HCT116 (cell line): Measurements from ENCODE around the gene LSP1. TPM values are rescaled to one million over a fixed set of nuclear protein-coding genes. Genes with fewer than 3 reads are reported as not detected.

ENCODE experiments used
- ATAC-seq: fragments of 200-7000 bp; cut with Tn5 transposase; 2 replicates; pipeline ENCODE4 v1.9.1; 2020; ENCODE audit warnings: mild to moderate bottlenecking, moderate library complexity
- BruUV-seq: library from RNA; stranded (reverse); fragments of 400-500 nt; replicated peaks from 2 replicates; lab custom pipeline; 2021; lab: Mats Ljungman, UMichigan
- CTCF ChIA-PET: fragments of 300-600 bp; sonication (Branson Sonifier 250); formaldehyde crosslinking; loops from one replicate; lab custom pipeline; 2021; ENCODE audit warnings: antibody characterized with exemption; lab: Charles Lee
- POLR2A ChIA-PET: fragments of 300-600, 350-600 bp; sonication (Branson Sonifier 250); formaldehyde crosslinking; loops from one replicate; lab custom pipeline; 2021; ENCODE audit warnings: antibody characterized with exemption; lab: Charles Lee
- RAD21 ChIA-PET, 2 experiments: fragments of 300-600 bp; sonication (Branson Sonifier 250); formaldehyde crosslinking; loops; one replicate each; lab custom pipeline; 2023; ENCODE audit warnings: low total read pairs in 2 of 2; ENCODE audit not compliant: uncharacterized antibody in 2 of 2, unreplicated experiment in 2 of 2, low non-redundant PET in 1 of 2; lab: Charles Lee
- DNase-seq: peaks from one replicate; pipeline ENCODE4 v3.0.0-alpha.2; 2010; ENCODE audit warnings: low read depth, low spot score
- H2AFZ ChIP-seq: fragments of 200-600 bp; shearing (Covaris generic), sonication (generic); 2 replicates; pipeline ENCODE4 v1.6.1; 2017; ENCODE audit warnings: low read depth, mixed run types, mixed read lengths, antibody characterized with exemption, low read length; ENCODE audit not compliant: poor library complexity, severe bottlenecking
- H3K27ac ChIP-seq: 2 replicates; pipeline ENCODE4 v1.5.1; 2012; ENCODE audit warnings: low read depth, low read length
- H3K27me3 ChIP-seq: fragments of 200-600 bp; sonication (generic); 2 replicates; pipeline ENCODE4 v1.6.1; 2016; ENCODE audit warnings: mixed run types, low read length, mixed read lengths; ENCODE audit not compliant: insufficient read depth
- H3K36me3 ChIP-seq, 2 experiments: fragments of 200-500 bp in 1 of 2; fragments of 200-600 bp in 1 of 2; sonication (Bioruptor generic) in 1 of 2; sonication (generic) in 1 of 2; 2 replicates each; pipeline versions ENCODE4 v1.5.1 to v1.6.1; 2014 to 2016; ENCODE audit warnings: low read length in 2 of 2, inconsistent platforms in 1 of 2, mixed read lengths in 1 of 2, mixed run types in 1 of 2; ENCODE audit not compliant: insufficient read depth in 2 of 2, control insufficient read depth in 1 of 2
- H3K4me1 ChIP-seq, 2 experiments: fragments of 200-600 bp in 1 of 2; sonication (generic) in 1 of 2; 2 replicates each; pipeline versions ENCODE4 v1.5.1 to v1.6.1; 2012 to 2017; ENCODE audit warnings: low read length in 2 of 2, inconsistent platforms in 1 of 2, mild to moderate bottlenecking in 1 of 2, mixed read lengths in 1 of 2, mixed run types in 1 of 2, moderate library complexity in 1 of 2; ENCODE audit not compliant: insufficient read depth in 2 of 2, control insufficient read depth in 1 of 2
- H3K4me2 ChIP-seq: fragments of 200-600 bp; sonication (generic); 2 replicates; pipeline ENCODE4 v1.6.1; 2017; ENCODE audit warnings: mixed run types, low read length, mixed read lengths
- H3K4me3 ChIP-seq, 2 experiments: fragments of 200-600 bp in 1 of 2; sonication (generic) in 1 of 2; replicated peaks in 1 of 2; 2 replicates each; pipeline ENCODE4 v1.5.1; 2011 to 2016; ENCODE audit warnings: low read length in 2 of 2, control low read depth in 1 of 2, low read depth in 1 of 2, mild to moderate bottlenecking in 1 of 2, mixed read lengths in 1 of 2, mixed run types in 1 of 2
- H3K79me2 ChIP-seq: fragments of 200-600 bp; sonication (generic); 2 replicates; pipeline ENCODE4 v1.6.1; 2017; ENCODE audit warnings: mild to moderate bottlenecking, mixed run types, low read length, moderate library complexity, mixed read lengths; ENCODE audit not compliant: insufficient read depth
- H3K9ac ChIP-seq: fragments of 200-600 bp; sonication (generic); 2 replicates; pipeline ENCODE4 v1.6.1; 2016; ENCODE audit warnings: low read length, mixed read lengths
- H3K9me2 ChIP-seq: fragments of 200-600 bp; sonication (generic), shearing (Covaris generic); 2 replicates; pipeline ENCODE4 v1.6.1; 2017; ENCODE audit warnings: mixed run types, mild to moderate bottlenecking, moderate library complexity; ENCODE audit not compliant: insufficient read depth
- H3K9me3 ChIP-seq, 2 experiments: fragments of 200-500 bp in 1 of 2; fragments of 200-600 bp in 1 of 2; sonication (Bioruptor generic) in 1 of 2; sonication (generic) in 1 of 2; 2 replicates each; pipeline ENCODE4 v1.6.1; 2014 to 2017; ENCODE audit warnings: low read length in 2 of 2, mixed read lengths in 2 of 2, inconsistent platforms in 1 of 2, low read depth in 1 of 2, mild to moderate bottlenecking in 1 of 2, mixed run types in 1 of 2, moderate library complexity in 1 of 2; ENCODE audit not compliant: control insufficient read depth in 1 of 2, insufficient read depth in 1 of 2
- H4K20me1 ChIP-seq: fragments of 200-600 bp; sonication (generic), shearing (Covaris generic); 2 replicates; pipeline ENCODE4 v1.6.1; 2017; ENCODE audit warnings: mixed run types, mild to moderate bottlenecking, moderate library complexity; ENCODE audit not compliant: insufficient read depth
- CBX3 ChIP-seq: IDR thresholded peaks from 2 replicates; pipeline ENCODE4 v1.6.1; 2012; ENCODE audit warnings: low read depth
- CEBPB ChIP-seq: IDR thresholded peaks from 2 replicates; pipeline ENCODE4 v1.6.1; 2012; ENCODE audit warnings: low read depth
- EGR1 ChIP-seq: IDR thresholded peaks from 2 replicates; pipeline ENCODE4 v1.6.1; 2012; ENCODE audit warnings: low read depth
- EZH2 ChIP-seq: fragments of 200-600 bp; sonication (generic); IDR thresholded peaks from 2 replicates; pipeline ENCODE4 v1.6.1; 2017; ENCODE audit warnings: antibody characterized with exemption, mixed run types
- EZH2phosphoT487 ChIP-seq: fragments of 200-600 bp; IDR thresholded peaks from 2 replicates; pipeline ENCODE4 v1.6.1; 2018; ENCODE audit warnings: antibody characterized with exemption, borderline replicate concordance
- FOSL1 ChIP-seq: IDR thresholded peaks from 2 replicates; pipeline ENCODE4 v1.6.1; 2012; ENCODE audit warnings: low read depth
- JUND ChIP-seq: IDR thresholded peaks from 2 replicates; pipeline ENCODE4 v1.6.1; 2012
- POLR2A ChIP-seq: IDR thresholded peaks from 2 replicates; pipeline ENCODE4 v1.7.0; 2011; ENCODE audit warnings: borderline replicate concordance; ENCODE audit not compliant: insufficient read depth, insufficient read length; ENCODE audit errors: extremely low read depth
- POLR2AphosphoS5 ChIP-seq: IDR thresholded peaks from 2 replicates; pipeline ENCODE4 v1.6.1; 2011; ENCODE audit warnings: mild to moderate bottlenecking, low read depth, low read length, moderate library complexity
- RAD21 ChIP-seq: IDR thresholded peaks from 2 replicates; pipeline ENCODE4 v1.6.1; 2012; ENCODE audit warnings: low read depth, mild to moderate bottlenecking
- SIN3A ChIP-seq: IDR thresholded peaks from 2 replicates; pipeline ENCODE4 v1.6.1; 2012; ENCODE audit warnings: low read depth
- TCF7L2 ChIP-seq: IDR thresholded peaks from 2 replicates; pipeline ENCODE4 v1.7.0; 2011; ENCODE audit warnings: borderline replicate concordance, inconsistent platforms; ENCODE audit not compliant: insufficient read depth, insufficient read length; ENCODE audit errors: extremely low read depth
- YY1 ChIP-seq: IDR thresholded peaks from 2 replicates; pipeline ENCODE4 v1.6.1; 2011; ENCODE audit warnings: low read length, low read depth, moderate library complexity, mild to moderate bottlenecking; ENCODE audit not compliant: insufficient replicate concordance; ENCODE audit errors: extremely low read depth
- ZFX ChIP-seq: fragments of 450-650 bp; IDR thresholded peaks from 2 replicates; pipeline ENCODE4 v1.6.1; 2017
- ZNF274 ChIP-seq: fragments of 200-500 bp; sonication (Bioruptor generic); IDR thresholded peaks from 2 replicates; pipeline ENCODE4 v1.6.1; 2014; ENCODE audit warnings: mild to moderate bottlenecking, low read depth, low read length, inconsistent platforms
- intact Hi-C: fragments of 100-400 bp; cut with micrococcal nuclease; formaldehyde crosslinking; loops from 2 replicates; pipeline ENCODE4 v1.10.0; 2022
- total RNA-seq: library from RNA; stranded (reverse); gene quantifications from one replicate; pipeline ENCODE4 v1.2.1, GENCODE V29; 2021; ENCODE audit not compliant: unreplicated experiment
- TF ChIP-seq, protein P1 (sequence below): IDR thresholded peaks from 2 replicates; pipeline ENCODE4 v1.6.1; 2012; ENCODE audit warnings: low read depth
- TF ChIP-seq, protein P2 (sequence below): IDR thresholded peaks from 2 replicates; pipeline ENCODE4 v1.6.1; 2012
- TF ChIP-seq, protein P3 (sequence below): IDR thresholded peaks from 2 replicates; pipeline ENCODE4 v1.6.1; 2012

LSP1 gene
- total RNA-seq, 1 experiment from 2014 or later: 1.3 TPM

DNA sequence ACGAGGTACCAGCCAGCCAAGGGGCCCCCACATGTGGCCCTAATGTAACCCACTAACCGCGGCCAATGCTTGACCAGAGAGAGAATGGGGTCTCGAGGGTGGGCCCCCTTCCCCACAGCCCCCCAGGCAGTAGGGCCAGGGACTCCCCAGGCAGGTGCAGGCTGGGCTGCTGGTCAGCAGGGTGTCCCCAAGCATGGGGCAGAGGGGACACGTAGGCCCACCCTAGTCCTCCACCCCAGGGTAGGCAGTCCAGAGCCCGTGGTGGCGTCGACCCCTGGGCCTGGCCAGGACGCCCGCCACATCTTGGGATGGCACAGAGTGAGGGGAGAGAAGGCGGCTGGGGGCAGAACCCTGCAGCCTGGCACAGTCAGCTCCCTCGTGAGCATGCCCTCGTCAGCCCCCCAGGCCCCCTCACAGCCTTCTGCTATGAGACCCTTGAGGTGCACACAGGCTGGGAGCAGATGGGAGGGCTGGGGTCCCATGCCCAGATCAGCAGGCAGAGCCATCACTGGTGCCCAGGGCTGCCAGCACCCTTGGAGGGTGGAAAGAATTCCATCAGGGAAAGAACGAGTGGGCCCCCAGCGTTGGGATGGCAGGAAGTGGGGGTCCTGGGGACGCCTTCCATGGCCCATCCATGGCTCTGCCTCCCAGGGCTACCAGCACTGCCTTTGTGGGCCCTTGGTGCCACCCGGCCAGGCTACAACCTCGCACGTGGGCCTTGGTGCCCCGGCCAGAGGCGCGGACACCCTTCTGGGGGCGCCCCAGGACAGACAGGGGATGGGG, 72.7 kb downstream of the LSP1 start:
- intact Hi-C loops: no loop called here
- Histone ChIP-seq H3K4me1 (no peaks in the 10 kb centered on the region), H3K4me3 (no peak overlapping the region), H3K9ac (no peak overlapping the region), H3K9me2 (no peaks in the 10 kb centered on the region), H3K27ac (no peak overlapping the region; the same call in 1 of the 2 replicates), H2AFZ (no peak overlapping the region), H3K9me3 (no peaks in the 10 kb centered on the region), H3K79me2 (no peaks in the 10 kb centered on the region), H3K4me2 (no peak overlapping the region), H3K27me3 (no peaks in the 10 kb centered on the region), H4K20me1 (no peaks in the 10 kb centered on the region), H3K36me3 (no peaks in the 10 kb centered on the region)
- TF ChIP-seq TCF7L2: no peak
- no peak for TF ChIP-seq CBX3
- no peak for TF ChIP-seq EZH2
- no peak for TF ChIP-seq ZNF274
- no peak for TF ChIP-seq ZFX
- TF ChIP-seq POLR2AphosphoS5: no peak
- no peak for TF ChIP-seq FOSL1
- no peak for TF ChIP-seq EZH2phosphoT487
- no peak for TF ChIP-seq SIN3A
- TF ChIP-seq, protein P1, sequence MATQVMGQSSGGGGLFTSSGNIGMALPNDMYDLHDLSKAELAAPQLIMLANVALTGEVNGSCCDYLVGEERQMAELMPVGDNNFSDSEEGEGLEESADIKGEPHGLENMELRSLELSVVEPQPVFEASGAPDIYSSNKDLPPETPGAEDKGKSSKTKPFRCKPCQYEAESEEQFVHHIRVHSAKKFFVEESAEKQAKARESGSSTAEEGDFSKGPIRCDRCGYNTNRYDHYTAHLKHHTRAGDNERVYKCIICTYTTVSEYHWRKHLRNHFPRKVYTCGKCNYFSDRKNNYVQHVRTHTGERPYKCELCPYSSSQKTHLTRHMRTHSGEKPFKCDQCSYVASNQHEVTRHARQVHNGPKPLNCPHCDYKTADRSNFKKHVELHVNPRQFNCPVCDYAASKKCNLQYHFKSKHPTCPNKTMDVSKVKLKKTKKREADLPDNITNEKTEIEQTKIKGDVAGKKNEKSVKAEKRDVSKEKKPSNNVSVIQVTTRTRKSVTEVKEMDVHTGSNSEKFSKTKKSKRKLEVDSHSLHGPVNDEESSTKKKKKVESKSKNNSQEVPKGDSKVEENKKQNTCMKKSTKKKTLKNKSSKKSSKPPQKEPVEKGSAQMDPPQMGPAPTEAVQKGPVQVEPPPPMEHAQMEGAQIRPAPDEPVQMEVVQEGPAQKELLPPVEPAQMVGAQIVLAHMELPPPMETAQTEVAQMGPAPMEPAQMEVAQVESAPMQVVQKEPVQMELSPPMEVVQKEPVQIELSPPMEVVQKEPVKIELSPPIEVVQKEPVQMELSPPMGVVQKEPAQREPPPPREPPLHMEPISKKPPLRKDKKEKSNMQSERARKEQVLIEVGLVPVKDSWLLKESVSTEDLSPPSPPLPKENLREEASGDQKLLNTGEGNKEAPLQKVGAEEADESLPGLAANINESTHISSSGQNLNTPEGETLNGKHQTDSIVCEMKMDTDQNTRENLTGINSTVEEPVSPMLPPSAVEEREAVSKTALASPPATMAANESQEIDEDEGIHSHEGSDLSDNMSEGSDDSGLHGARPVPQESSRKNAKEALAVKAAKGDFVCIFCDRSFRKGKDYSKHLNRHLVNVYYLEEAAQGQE: no peak
- TF ChIP-seq CEBPB: no peak
- TF ChIP-seq, protein P2, sequence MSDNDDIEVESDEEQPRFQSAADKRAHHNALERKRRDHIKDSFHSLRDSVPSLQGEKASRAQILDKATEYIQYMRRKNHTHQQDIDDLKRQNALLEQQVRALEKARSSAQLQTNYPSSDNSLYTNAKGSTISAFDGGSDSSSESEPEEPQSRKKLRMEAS: no peak
- TF ChIP-seq RAD21: no peak
- no peak for TF ChIP-seq YY1
- TF ChIP-seq JUND: no peak
- TF ChIP-seq EGR1: no peak
- TF ChIP-seq, protein P3, sequence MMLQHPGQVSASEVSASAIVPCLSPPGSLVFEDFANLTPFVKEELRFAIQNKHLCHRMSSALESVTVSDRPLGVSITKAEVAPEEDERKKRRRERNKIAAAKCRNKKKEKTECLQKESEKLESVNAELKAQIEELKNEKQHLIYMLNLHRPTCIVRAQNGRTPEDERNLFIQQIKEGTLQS: no peak
- no peak for TF ChIP-seq POLR2A
- ATAC-seq (no peak), DNase-seq (no peak)
- CTCF ChIA-PET: no interaction called here
- RAD21 ChIA-PET: no interaction called here
- no TSS peak for BruUV-seq
- POLR2A ChIA-PET: no interaction called here
